SU-DHL-6 (cell line): ENCODE measurements around the gene PEX19.

Source experiments
- H2AFZ ChIP-seq: fragments of 200-600 bp; sonication (generic); 2 replicates; pipeline ENCODE4 v1.6.1; 2014; ENCODE audit warnings: low read depth, mild to moderate bottlenecking, moderate library complexity, mixed read lengths, antibody characterized with exemption, low read length; ENCODE audit not compliant: severe bottlenecking
- H3F3A ChIP-seq: fragments of 200-600 bp; shearing (Covaris generic); 2 replicates; pipeline ENCODE4 v1.6.0; 2016; ENCODE audit warnings: antibody characterized with exemption, mild to moderate bottlenecking; ENCODE audit not compliant: insufficient read depth
- H3K27ac ChIP-seq: fragments of 200-600 bp; sonication (generic); 2 replicates; pipeline ENCODE4 v1.5.1; 2016; ENCODE audit warnings: low read depth, mild to moderate bottlenecking, low read length, moderate library complexity, mixed read lengths
- H3K27me3 ChIP-seq: fragments of 200-600 bp; sonication (generic), shearing (Covaris generic); 2 replicates; pipeline ENCODE4 v1.6.0; 2014; ENCODE audit warnings: mild to moderate bottlenecking, low read length
- H3K36me3 ChIP-seq: fragments of 200-600 bp; sonication (generic); 2 replicates; pipeline ENCODE4 v1.6.1; 2014; ENCODE audit warnings: mild to moderate bottlenecking, low read length, mixed read lengths
- H3K4me2 ChIP-seq: fragments of 300-600, 200-600 bp; shearing (Covaris generic), sonication (generic); 2 replicates; pipeline ENCODE4 v1.6.0; 2014; ENCODE audit warnings: low read length, low read depth, mild to moderate bottlenecking; ENCODE audit not compliant: poor library complexity, severe bottlenecking
- H3K4me3 ChIP-seq: fragments of 200-600 bp; sonication (generic); 2 replicates; pipeline ENCODE4 v1.5.1; 2014; ENCODE audit warnings: antibody characterized with exemption, low read length, mild to moderate bottlenecking, mixed read lengths; ENCODE audit not compliant: insufficient read depth, poor library complexity, severe bottlenecking
- H3K79me2 ChIP-seq: fragments of 200-600 bp; sonication (generic); 2 replicates; pipeline ENCODE4 v1.6.1; 2014; ENCODE audit warnings: mild to moderate bottlenecking, low read length, moderate library complexity; ENCODE audit not compliant: insufficient read depth
- H3K9ac ChIP-seq: fragments of 200-600 bp; sonication (generic); 2 replicates; pipeline ENCODE4 v1.7.0; 2014; ENCODE audit warnings: mild to moderate bottlenecking, low read length
- H3K9me2 ChIP-seq: fragments of 200-600 bp; sonication (generic); replicated peaks from 2 replicates; pipeline ENCODE4 v1.6.1; 2014; ENCODE audit warnings: low read length; ENCODE audit not compliant: insufficient read depth
- H3K9me3 ChIP-seq: fragments of 200-600 bp; sonication (generic); 2 replicates; pipeline ENCODE4 v1.6.1; 2014; ENCODE audit warnings: low read length, mixed read lengths; ENCODE audit not compliant: insufficient read depth
- H4K20me1 ChIP-seq: fragments of 200-600 bp; sonication (generic); 2 replicates; pipeline ENCODE4 v1.6.1; 2014; ENCODE audit warnings: low read depth, mild to moderate bottlenecking, antibody characterized with exemption, low read length, moderate library complexity, mixed read lengths
- CTCF ChIP-seq: fragments of 200-600 bp; sonication (generic); IDR thresholded peaks from one replicate; pipeline ENCODE4 v1.5.1; 2017; ENCODE audit warnings: antibody characterized with exemption, mild to moderate bottlenecking, low read length, moderate library complexity; ENCODE audit not compliant: insufficient read depth, poor library complexity, severe bottlenecking
- EZH2phosphoT487 ChIP-seq: fragments of 200-600 bp; sonication (generic), shearing (Covaris generic); conservative IDR thresholded peaks from 2 replicates; pipeline ENCODE4 v1.6.1; 2018; ENCODE audit warnings: mild to moderate bottlenecking, antibody characterized with exemption, low read length, moderate library complexity, mixed read lengths

PEX19 gene

GRCh38 chr1:160267284-160267991, 17.5 kb downstream of the PEX19 start:
- no peak overlapping the region for H3K4me2 ChIP-seq
- H3K27ac ChIP-seq: no peak overlapping the region
- no peaks in the 10 kb centered on the region for H3K27me3 ChIP-seq
- H3K36me3 ChIP-seq: no peaks in the 10 kb centered on the region
- H3K9ac ChIP-seq: no peak overlapping the region
- H2AFZ ChIP-seq: no peak overlapping the region
- H3K79me2 ChIP-seq: no peaks in the 10 kb centered on the region
- TF ChIP-seq EZH2phosphoT487 (no peak), CTCF (no peak)
- H3K9me3 ChIP-seq: no peaks in the 10 kb centered on the region
- H3F3A ChIP-seq: no peaks in the 10 kb centered on the region
- no peak overlapping the region for H3K4me3 ChIP-seq
- no peaks in the 10 kb centered on the region for H3K9me2 ChIP-seq
- no peaks in the 10 kb centered on the region for H4K20me1 ChIP-seq

DNA sequence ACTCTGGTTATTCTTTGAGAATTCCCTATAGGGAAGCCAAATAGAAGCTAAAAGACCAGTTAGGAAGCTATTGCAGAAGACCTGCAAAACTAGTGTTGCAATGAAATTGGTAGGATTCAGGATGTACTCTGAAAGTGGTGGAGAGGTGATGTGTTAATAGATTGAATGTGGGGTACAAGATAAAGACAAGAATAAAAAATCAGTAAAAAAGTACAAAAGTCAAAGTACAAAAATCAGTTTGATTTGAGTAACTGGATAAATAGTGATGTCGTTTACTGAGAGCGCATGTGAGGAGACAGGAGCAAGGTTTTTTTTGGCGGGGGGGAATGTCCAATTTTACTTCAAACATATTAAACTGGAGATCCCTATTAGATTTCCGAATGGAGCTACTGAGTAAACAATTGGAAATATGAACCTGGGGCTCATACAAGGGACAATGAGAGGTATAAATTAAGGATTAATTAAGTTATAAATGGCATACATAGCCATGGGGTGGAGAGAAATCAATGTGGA, 20.1 kb downstream of the PEX19 start:
- no peaks in the 10 kb centered on the region for H3K9me2 ChIP-seq
- H2AFZ ChIP-seq: no peak overlapping the region
- TF ChIP-seq EZH2phosphoT487: no peak
- TF ChIP-seq CTCF: no peak
- no peak overlapping the region for H3K9ac ChIP-seq
- peaks cover 7% of the 10 kb centered on the region; the same call in 1 of the 2 replicates for H3F3A ChIP-seq
- no peaks in the 10 kb centered on the region for H3K36me3 ChIP-seq
- no peak overlapping the region for H3K4me2 ChIP-seq
- H3K9me3 ChIP-seq: no peaks in the 10 kb centered on the region
- H3K4me3 ChIP-seq: no peak overlapping the region
- H3K27ac ChIP-seq: no peak overlapping the region
- no peaks in the 10 kb centered on the region for H3K27me3 ChIP-seq
- H4K20me1 ChIP-seq: no peaks in the 10 kb centered on the region
- H3K79me2 ChIP-seq: peaks cover 20% of the 10 kb centered on the region

DNA sequence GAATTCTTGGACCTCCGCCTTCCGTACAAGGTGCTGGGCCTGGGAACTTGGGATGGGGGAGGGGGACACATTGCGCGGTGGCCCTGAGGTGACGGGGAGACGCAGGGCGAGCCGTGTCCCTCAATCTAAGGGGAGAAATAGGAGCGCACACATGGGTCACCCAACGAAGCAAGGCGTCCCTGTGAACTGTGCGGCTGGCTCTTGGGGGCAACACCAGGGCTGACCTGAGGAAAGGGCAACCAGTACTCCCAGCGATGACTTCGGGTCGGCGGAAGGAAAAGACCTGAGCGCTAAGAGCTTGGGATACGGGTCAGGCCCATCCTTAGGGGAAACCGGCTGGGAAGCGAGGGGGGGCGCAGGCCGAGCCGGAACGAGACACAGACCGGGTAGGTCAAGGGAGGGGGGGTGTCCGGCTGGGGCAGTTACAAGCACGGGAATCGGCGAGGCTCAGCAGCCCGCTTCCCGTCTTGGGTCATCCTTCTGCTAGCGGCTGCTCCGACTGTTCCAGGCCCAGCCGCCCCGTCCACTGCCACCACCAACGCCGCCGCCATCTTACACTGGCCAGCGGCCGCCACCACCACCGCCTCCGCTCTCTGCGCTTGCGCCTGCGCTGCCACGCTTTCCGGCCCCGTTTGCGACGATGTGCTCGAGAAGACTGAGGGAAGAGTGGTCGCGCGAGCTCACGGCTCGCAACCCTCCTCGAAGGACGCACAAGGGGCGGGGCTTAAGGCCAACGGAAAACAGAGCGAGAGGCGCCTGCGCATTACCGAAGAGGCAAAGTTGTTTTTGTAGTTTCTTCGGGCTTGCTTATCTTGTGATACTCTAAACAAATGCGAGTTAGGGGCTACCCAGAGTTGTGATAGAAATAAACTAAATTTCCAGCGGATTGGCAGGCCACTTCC, 22.8 kb downstream of the PEX19 start, which contains the start of gene DCAF8:
Gene DCAF8, minus strand, starts transcription at position 657 of the 902 bp plus-strand sequence. CDS start 18,541 bp downstream, outside the sequence.
- Histone ChIP-seq H4K20me1 (no peaks in the 10 kb centered on the region), H2AFZ (peak within 1 kb of the TSS; percentile 85), H3K4me3 (peak within 1 kb of the TSS; percentile 59), H3K27ac (peak within 1 kb of the TSS; percentile 60), H3K9me2 (no peaks in the 10 kb centered on the region), H3K36me3 (no peaks in the 10 kb centered on the region), H3K4me2 (peak within 1 kb of the TSS; percentile 91), H3F3A (peaks cover 7% of the 10 kb centered on the region; the same call in 1 of the 2 replicates), H3K79me2 (peaks cover 31% of the 10 kb centered on the region), H3K27me3 (no peaks in the 10 kb centered on the region), H3K9ac (peak within 1 kb of the TSS; percentile 73), H3K9me3 (no peaks in the 10 kb centered on the region)
- TF ChIP-seq CTCF: no peak
- TF ChIP-seq EZH2phosphoT487: no peak
